IPS-15b (cell line): ENCODE measurements around the gene NOX5.

Experiments
- H3K27me3 ChIP-seq: one replicate; pipeline ENCODE4 v1.6.1; 2013; ENCODE audit warnings: low read length; ENCODE audit not compliant: control insufficient read depth, insufficient read depth
- H3K36me3 ChIP-seq: one replicate; pipeline ENCODE4 v1.6.1; 2013; ENCODE audit warnings: low read length; ENCODE audit not compliant: control insufficient read depth, insufficient read depth
- H3K4me1 ChIP-seq: one replicate; pipeline ENCODE4 v1.6.1; 2013; ENCODE audit warnings: mild to moderate bottlenecking, low read length; ENCODE audit not compliant: control insufficient read depth, insufficient read depth
- H3K4me3 ChIP-seq: one replicate; pipeline ENCODE4 v1.5.1; 2013; ENCODE audit warnings: low read depth, low read length
- H3K9ac ChIP-seq: one replicate; pipeline ENCODE4 v1.6.1; 2013; ENCODE audit warnings: low read depth, mild to moderate bottlenecking, low read length
- H3K9me3 ChIP-seq: one replicate; pipeline ENCODE4 v1.6.1; 2013; ENCODE audit warnings: mild to moderate bottlenecking, low read length; ENCODE audit not compliant: control insufficient read depth, insufficient read depth

Gene NOX5

GRCh38 chr15:69027976-69028518 lies 13.6 kb downstream of the NOX5 start:
- Histone ChIP-seq H3K4me3 (no peak overlapping the region), H3K4me1 (no peaks in the 10 kb centered on the region), H3K9me3 (no peaks in the 10 kb centered on the region), H3K36me3 (no peaks in the 10 kb centered on the region), H3K27me3 (peaks cover 5% of the 10 kb centered on the region), H3K9ac (no peak overlapping the region)

- H3K9ac ChIP-seq, result no peak overlapping the region
- no peaks in the 10 kb centered on the region for H3K4me1 ChIP-seq
- H3K4me3 ChIP-seq, result peak overlapping the region; percentile 43
Observed at GRCh38 chr15:69031013-69032001, 16.8 kb downstream of the NOX5 start.

GRCh38 chr15:69032031-69032430 lies 17.5 kb downstream of the NOX5 start:
- Histone ChIP-seq H3K36me3 (no peaks in the 10 kb centered on the region), H3K9ac (no peak overlapping the region), H3K9me3 (no peaks in the 10 kb centered on the region), H3K4me3 (peak overlapping the region; percentile 43), H3K27me3 (peaks cover 8% of the 10 kb centered on the region), H3K4me1 (no peaks in the 10 kb centered on the region)

More at GRCh38 chr15:69031013-69032001, 16.8 kb downstream of the NOX5 start:
- Histone ChIP-seq H3K27me3 (peaks cover 8% of the 10 kb centered on the region), H3K36me3 (no peaks in the 10 kb centered on the region), H3K9me3 (no peaks in the 10 kb centered on the region)

GRCh38 chr15:69032703-69033373 lies 18.3 kb downstream of the NOX5 start:
- no peak overlapping the region for H3K4me3 ChIP-seq
- no peaks in the 10 kb centered on the region for H3K9me3 ChIP-seq
- H3K36me3 ChIP-seq, result no peaks in the 10 kb centered on the region
- no peak overlapping the region for H3K9ac ChIP-seq
- H3K27me3 ChIP-seq, result peaks cover 8% of the 10 kb centered on the region
- H3K4me1 ChIP-seq, result no peaks in the 10 kb centered on the region

- no peak overlapping the region for H3K9ac ChIP-seq
- no peaks in the 10 kb centered on the region for H3K9me3 ChIP-seq
Observed at GRCh38 chr15:69034352-69034751, 19.9 kb downstream of the NOX5 start.

GRCh38 chr15:69035205-69035917 lies 20.9 kb downstream of the NOX5 start:
- no peak overlapping the region for H3K4me3 ChIP-seq
- no peak overlapping the region for H3K9ac ChIP-seq
- H3K36me3 ChIP-seq, result no peaks in the 10 kb centered on the region
- no peaks in the 10 kb centered on the region for H3K4me1 ChIP-seq
- H3K9me3 ChIP-seq, result no peaks in the 10 kb centered on the region
- H3K27me3 ChIP-seq, result peaks cover 8% of the 10 kb centered on the region

More at GRCh38 chr15:69034352-69034751, 19.9 kb downstream of the NOX5 start:
- Histone ChIP-seq H3K27me3 (peaks cover 8% of the 10 kb centered on the region), H3K4me1 (no peaks in the 10 kb centered on the region), H3K4me3 (no peak overlapping the region), H3K36me3 (no peaks in the 10 kb centered on the region)

- Histone ChIP-seq H3K9me3 (no peaks in the 10 kb centered on the region), H3K4me1 (no peaks in the 10 kb centered on the region), H3K27me3 (peaks cover 8% of the 10 kb centered on the region), H3K36me3 (no peaks in the 10 kb centered on the region), H3K4me3 (no peak overlapping the region), H3K9ac (no peak overlapping the region)
Observed at GRCh38 chr15:69035918-69036258, 21.4 kb downstream of the NOX5 start.

- H3K9ac ChIP-seq, result no peak overlapping the region
- peaks cover 6% of the 10 kb centered on the region for H3K27me3 ChIP-seq
- no peak overlapping the region for H3K4me3 ChIP-seq
- H3K36me3 ChIP-seq, result no peaks in the 10 kb centered on the region
- no peaks in the 10 kb centered on the region for H3K9me3 ChIP-seq
- H3K4me1 ChIP-seq, result no peaks in the 10 kb centered on the region
Observed at GRCh38 chr15:69036826-69037225, 22.3 kb downstream of the NOX5 start.

GRCh38 chr15:69037482-69037881 lies 23.0 kb downstream of the NOX5 start:
- Histone ChIP-seq H3K27me3 (peaks cover 3% of the 10 kb centered on the region), H3K4me1 (no peaks in the 10 kb centered on the region), H3K4me3 (no peak overlapping the region), H3K36me3 (no peaks in the 10 kb centered on the region), H3K9ac (no peak overlapping the region), H3K9me3 (no peaks in the 10 kb centered on the region)

- no peak overlapping the region for H3K9ac ChIP-seq
- peaks cover 3% of the 10 kb centered on the region for H3K27me3 ChIP-seq
- H3K36me3 ChIP-seq, result no peaks in the 10 kb centered on the region
- H3K4me3 ChIP-seq, result no peak overlapping the region
- H3K9me3 ChIP-seq, result no peaks in the 10 kb centered on the region
- H3K4me1 ChIP-seq, result no peaks in the 10 kb centered on the region
Observed at GRCh38 chr15:69037977-69038376, 23.5 kb downstream of the NOX5 start.

- Histone ChIP-seq H3K4me3 (no peak overlapping the region), H3K27me3 (peaks cover 3% of the 10 kb centered on the region), H3K9me3 (no peaks in the 10 kb centered on the region), H3K9ac (no peak overlapping the region), H3K4me1 (no peaks in the 10 kb centered on the region), H3K36me3 (no peaks in the 10 kb centered on the region)
Observed at GRCh38 chr15:69038508-69038907, 24.0 kb downstream of the NOX5 start.
